ENCODE measurements around the gene LTBP1. TPM values are rescaled to one million over a fixed set of nuclear protein-coding genes. Genes with fewer than 3 reads are reported as not detected.
A peak's percentile ranks its signal among the peaks of the same experiment; 100 is the strongest.
"Not testable (repeated sequence)": the region's sequence is repeated elsewhere in the genome, so short reads cannot be mapped to it uniquely, and the experiment has no call there.

LTBP1 gene
- polyA plus RNA-seq, 3 donors, result 74.7 to 90.0 (median 83.3) TPM

DNA sequence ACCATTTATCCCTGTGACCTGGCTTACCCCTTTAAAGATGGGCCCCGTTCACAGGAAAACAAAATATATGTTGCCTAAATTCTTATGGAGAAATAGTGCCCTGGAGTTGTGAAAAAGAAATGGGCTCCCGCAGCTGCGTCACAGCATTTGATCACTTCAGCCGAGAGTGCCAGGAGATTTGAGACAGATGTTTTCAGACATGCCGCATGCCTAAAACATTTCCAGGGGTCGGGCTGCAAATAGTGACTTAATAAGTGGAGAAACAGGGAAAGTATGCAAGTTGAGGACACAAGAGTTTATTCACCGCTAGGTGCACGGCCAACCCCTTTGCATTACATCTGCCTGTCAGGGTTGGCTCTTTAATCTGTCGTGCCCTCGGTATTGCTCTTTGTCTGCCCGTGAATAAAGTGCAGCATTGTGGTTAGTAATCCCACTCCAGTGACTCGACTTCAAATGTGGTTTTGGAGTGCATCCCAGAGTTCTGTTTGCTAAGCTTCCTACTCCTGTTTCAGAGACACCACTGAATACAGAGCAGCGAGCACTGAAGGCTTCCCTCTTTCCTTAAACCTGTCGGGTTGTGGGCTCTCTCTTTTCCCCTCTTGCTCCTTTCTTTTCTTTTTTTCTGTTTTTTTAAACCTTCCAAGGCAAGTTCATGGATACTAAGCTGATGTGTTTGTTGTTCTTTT is 187.5 kb downstream of the LTBP1 start:
- peak in 2 of 3 donors; percentile 47 to 51 for DNase-seq (ENCODE audit: low read depth in 3 of 3, low spot score in 2 of 3)

DNA sequence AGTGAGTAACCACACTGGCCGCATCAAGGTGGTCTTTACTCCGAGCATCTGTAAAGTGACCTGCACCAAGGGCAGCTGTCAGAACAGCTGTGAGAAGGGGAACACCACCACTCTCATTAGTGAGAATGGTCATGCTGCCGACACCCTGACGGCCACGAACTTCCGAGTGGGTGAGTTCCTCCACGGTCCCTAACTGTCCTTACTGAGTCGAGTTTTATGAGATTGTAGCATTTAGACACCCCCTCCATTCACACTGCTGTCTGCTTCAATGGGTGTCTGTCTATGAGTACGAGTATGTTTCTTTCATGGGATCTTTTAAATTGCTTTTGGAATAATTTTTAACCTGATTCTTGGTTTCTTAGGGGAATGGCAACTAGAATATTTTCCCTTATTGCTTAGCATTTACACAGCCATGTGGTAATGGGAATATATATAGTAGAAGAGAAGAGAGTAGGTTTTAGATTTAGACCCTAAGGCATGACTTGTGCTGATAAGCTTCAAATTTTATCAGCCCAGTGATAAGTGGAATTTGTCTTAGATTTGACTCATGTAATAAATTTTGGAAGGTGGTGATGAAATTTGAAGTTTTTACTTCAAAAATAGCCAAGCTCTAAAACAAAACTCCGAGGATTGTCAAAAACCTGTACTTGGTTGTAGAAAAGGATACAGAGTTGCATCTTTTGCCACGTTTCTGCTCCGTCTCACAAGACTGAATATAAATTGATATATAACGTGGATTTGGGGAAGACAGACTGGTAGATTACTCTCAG is 188.2 kb downstream of the LTBP1 start:
- DNase-seq (ENCODE audit: low read depth in 3 of 3, low spot score in 2 of 3), result no peak

DNA sequence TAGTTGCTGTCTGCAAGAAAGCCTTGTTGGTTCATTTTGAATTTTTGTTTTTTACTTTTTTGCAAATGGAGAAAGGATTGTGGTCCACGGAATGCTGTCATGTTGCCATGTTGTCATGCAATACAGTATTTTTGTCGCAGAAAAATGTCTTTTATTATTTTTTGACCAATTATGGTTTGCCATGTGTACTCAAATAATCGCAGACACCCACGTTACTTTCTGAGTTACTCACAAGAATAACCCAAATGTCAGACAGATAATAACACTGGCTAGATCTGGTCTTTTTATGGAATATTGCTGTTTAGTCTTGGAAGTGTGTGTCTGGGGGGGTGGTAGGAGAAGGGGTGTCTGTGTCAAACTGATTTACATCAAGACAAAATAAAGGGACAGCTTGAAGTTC is 188.9 kb downstream of the LTBP1 start:
- DNase-seq (ENCODE audit: low read depth in 3 of 3, low spot score in 2 of 3), result no peak

DNA sequence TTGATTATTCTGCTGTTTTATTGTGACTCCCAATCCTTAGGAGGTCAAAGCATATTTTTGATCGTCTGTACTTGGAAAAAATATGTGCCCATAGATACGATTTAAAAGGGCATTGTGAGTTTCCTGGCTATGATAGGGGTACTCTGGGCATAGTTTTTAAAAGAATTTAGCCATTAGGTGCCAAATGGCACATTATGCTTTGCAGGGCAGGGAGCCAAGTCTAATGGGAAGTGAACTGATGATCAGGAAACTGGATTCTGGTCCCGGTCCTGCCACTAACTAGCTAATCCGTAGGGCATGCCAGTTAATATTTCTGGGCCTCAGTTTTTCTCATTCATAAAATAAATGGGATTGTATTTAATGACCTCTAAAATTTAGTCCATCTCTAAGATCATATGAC is 189.3 kb downstream of the LTBP1 start:
- DNase-seq (ENCODE audit: low read depth in 3 of 3, low spot score in 2 of 3), result no peak

DNA sequence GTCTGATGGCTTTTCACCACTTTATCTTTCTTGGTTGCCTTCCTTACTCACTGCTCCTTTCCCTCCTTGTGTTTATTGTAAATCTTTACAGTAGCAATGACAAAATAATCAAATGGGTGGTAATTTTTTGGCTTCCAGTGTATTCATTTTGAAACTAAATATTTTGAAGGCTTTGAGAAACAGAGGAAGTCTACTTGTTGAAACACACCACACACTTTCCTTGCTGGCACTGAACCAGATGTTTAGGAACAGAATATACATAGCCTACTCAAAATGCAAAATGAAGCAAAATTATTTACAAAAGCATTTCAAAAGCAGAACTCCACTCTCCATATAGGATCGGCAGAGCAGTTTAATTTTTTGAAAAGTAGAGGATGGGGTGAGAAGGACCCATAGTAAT is 189.8 kb downstream of the LTBP1 start:
- no peak for DNase-seq (ENCODE audit: low read depth in 3 of 3, low spot score in 2 of 3)

DNA sequence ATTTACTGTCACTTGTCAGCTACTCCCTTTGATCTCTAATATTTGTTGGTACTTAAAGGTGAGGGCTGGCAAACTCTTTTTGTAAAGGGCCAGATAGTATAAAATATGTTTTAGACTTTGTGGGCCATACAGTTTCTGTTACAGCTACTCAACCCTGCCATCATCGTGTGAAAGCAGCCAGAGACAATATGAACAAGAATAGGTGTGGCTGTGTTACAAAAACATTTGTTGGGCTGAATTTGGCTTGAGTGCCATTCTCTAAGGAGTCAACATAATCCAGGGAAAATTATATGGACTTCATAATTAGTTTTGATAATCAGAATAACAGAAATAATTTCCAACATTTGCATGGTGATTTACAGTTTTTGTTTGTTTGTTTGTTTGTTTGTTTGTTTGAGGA is 190.6 kb downstream of the LTBP1 start:
- no peak for DNase-seq (ENCODE audit: low read depth in 3 of 3, low spot score in 2 of 3)

DNA sequence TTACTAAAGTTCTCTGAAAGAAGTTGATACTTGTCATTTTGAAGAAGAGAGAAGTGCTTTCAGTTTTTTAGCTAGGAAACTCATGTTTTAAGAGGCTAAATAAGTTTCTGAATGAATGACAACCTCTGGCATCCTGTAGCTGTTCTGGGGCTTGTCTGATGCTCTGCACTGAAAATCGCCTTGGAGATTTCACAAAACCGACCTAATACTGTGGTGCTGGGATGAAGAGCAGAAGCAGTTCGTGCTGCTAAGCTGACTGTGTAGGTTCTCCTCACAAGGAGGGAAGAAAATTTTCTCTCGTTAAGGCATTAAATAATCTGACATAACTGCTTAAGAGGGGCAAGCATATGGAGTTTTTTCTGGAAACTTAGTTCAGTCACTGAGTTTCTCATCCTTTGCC is 193.2 kb downstream of the LTBP1 start:
- no peak for DNase-seq (ENCODE audit: low read depth in 3 of 3, low spot score in 2 of 3)

DNA sequence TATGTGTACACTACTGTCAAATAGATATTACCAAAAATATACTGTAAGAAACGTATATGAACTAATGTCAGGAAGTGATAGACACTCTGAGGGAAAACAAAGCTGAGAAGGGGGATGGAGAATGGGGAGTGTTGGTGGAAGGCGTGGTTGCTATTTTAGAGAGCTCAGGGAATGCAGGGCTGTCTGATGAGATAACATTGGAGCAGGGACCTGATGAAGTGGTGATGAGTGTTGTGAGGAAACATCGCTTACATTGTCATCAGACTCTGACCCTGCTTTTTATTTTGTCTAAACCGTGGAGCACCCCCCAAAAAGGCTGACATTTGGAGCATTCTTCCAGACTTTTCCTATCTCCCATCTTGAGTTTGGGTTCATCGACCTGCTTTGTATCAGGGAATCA is 194.7 kb downstream of the LTBP1 start:
- no peak for DNase-seq (ENCODE audit: low read depth in 3 of 3, low spot score in 2 of 3)

DNA sequence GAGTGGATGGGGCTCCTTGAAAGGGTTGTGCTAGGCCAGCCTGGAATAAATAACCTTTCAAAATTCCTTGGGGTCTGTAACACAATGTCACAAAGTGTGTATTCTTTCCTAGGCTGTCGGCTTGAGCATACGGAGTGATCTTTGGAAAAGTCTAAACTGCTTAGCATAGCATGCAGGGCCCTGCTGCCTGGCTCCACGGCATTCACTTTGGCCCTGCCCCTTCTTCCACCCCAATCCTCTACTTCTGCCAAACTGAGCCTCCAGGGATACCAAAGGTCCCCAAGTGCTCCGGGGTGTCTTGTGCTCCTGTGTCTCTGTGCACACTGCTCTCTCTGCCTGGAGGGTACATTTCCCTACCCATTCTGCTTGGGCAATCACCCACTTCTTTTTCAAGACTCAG is 196.1 kb downstream of the LTBP1 start:
- no peak for DNase-seq (ENCODE audit: low read depth in 3 of 3, low spot score in 2 of 3)

DNA sequence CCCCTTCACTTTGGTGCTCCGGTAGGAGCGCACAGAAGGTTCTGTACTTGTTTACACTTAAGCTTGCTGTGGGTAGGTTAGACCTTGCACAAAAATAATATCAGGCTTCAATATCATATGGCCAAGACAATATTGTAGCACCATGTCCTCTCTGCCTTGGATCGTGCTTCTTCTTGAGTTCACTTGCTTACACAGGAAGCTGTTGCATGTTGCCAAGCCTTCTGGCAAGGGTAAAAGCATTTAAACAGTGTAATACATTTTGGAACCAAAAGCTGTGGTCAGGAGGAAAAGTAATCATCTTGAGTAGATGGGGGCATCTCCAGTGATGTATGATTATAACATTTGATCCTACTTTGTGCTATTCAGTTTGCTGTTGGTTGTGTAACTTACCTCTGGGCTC is 197.5 kb downstream of the LTBP1 start:
- DNase-seq (ENCODE audit: low read depth in 3 of 3, low spot score in 2 of 3), result no peak

DNA sequence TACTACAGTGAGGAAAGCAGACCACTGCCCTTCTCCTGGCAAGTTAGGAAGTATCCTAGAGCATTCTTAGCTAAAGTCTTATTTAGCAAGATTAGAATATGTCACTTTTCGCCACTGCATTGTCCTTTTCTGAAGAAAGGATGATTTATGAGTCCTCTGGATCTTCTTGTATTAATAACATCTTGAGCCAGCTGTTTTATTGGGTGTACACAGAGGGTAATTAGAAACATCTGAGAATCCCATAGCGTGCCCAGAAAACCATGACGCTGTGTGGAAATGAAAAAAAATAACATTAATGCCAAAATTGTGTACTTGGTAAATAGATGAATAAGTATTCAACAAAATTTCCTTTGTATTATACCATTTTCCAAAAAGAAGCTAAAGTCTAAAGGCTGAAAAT is 198.7 kb downstream of the LTBP1 start:
- DNase-seq (ENCODE audit: low read depth in 3 of 3, low spot score in 2 of 3), result no peak

DNA sequence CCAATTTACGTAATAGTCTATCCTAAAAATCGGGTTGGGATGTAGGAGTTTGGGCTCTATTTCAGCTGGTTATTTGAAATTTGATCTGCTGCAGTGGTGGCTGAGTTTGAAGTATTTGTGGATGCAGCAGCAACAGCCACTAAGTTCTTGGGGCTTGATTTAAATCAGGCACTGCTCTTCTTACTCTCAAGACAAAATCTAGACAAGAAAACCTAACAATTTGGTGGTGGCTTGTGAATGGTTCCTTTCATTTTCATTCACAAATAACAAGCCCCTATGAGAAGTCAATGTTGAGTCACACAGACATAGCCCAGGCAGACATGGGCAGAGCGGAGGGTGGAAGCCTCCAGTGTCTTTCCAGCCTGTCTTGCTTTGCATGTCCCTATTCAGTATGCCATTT is 199.3 kb downstream of the LTBP1 start:
- DNase-seq (ENCODE audit: low read depth in 3 of 3, low spot score in 2 of 3), result no peak

DNA sequence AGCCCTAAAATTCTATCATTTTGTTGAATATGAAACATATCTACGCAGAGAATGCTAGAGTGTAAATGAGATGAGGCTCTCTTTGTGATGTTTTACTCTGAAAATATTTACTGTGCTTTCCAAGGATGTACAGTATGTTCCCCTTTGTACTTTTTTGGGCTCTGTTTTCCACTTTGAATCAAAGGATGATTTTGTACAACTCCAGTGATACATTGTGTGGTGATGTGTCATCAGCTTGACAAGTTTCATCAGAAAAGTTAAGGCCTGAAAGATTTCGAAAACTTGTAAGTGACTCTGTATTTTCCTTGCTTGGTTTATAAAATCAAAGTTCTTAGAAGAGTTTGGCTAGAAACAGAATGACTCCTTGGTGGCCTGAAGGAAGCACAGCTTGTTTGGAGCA is 206.3 kb downstream of the LTBP1 start:
- no peak for DNase-seq (ENCODE audit: low read depth in 3 of 3, low spot score in 2 of 3)

DNA sequence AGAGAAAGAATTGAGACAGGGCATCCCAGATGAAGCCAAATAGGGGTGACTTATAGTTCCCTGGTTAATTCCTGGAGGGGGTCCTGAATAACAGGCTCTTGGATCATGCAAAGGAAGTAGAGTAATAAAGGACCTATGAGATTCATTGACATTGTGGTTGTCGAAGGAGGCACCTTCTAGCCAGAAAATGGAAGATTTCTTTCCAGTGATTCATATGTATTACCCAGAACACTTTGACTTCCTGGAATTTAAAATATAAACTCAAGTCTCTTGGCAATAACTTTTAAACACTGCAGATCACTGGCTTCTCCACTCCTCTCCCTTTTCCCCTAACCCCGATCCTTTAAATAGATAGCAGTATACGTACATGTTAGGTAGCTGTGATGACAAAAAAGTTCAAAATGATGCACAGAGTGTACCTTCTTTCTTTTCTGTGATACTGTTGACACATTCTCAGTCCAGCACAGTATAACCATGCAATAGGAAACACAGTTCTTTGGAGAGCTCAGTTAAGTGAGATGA is 211.8 kb downstream of the LTBP1 start:
- DNase-seq (ENCODE audit: low read depth in 3 of 3, low spot score in 2 of 3), result no peak

DNA sequence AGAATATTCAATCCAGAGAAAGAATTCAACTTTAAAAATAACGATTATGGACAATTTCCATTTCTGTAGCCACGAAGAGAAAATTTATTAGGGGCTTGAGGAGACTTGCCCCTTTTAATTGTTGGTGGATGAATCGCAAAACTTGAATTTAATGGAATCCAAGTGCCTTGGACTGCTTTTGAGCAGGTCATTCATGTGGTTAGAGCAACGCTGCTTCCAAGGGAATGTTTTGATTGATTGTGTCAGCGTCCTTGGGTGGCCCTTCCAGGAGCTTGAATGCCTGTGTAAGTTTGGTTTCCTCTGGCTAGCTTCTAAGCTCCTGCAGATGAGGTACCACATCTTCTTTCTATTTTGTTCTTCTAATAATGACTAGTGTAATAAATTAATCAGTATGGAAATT is 213.4 kb downstream of the LTBP1 start:
- DNase-seq (ENCODE audit: low read depth in 3 of 3, low spot score in 2 of 3), result no peak

DNA sequence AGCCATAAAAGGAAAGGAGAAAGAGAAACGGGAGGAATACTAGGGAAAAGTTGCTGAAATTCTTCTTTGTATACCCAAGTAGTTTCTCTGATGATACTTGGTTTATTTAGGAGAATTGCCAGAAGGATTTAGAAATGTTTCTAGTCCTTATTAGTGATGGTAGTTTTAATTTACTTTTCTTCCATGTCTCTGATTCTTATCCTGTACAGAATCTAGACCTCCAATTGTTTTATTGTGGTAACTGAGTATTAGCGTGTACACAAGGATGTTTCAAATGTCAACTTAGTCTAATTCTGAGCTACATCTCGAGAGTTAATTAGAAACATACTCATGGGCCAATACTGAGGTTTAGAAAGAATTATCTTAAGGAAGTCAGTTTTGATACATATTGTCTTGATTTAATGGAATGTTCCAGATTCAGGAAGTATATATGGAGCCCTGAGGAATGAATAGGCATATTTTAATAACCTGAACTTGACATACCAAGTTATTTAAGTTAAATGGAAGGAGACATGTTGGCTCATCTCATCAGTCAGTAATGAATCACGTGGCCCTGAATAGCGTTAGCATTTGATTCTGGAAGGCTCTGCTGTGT is 219.6 kb downstream of the LTBP1 start:
- no peak for DNase-seq (ENCODE audit: low read depth in 3 of 3, low spot score in 2 of 3)

DNA sequence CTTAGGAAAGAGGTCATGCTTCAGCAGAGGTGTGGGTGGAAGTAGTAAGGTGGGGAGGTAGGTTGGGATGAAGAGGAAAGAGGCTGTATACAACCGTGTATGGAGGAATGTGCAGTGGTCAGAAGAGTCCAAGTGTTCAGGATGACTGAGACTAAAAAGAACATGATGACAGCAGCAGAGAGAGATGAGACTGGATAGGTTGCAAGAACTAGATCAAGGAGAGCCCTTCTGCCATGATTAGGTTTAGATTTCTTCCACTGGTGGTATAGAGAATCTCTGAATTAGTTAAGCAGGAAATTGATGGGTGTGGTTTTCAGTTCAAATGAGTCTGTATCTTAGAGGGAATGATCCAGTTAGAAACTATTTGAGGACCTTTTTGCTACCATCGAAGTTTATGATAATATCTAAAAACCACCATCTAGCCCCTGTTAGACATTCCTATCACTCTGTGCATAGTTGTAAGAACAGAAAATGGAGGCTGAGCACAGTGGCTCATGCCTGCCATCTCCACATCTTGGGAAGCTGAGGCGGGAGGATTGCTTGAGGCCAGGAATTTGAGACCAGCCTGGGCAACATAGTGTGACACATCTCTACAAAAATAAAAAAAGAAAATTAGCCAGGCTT is 221.0 kb downstream of the LTBP1 start:
- DNase-seq (ENCODE audit: low read depth in 3 of 3, low spot score in 2 of 3), result no peak

DNA sequence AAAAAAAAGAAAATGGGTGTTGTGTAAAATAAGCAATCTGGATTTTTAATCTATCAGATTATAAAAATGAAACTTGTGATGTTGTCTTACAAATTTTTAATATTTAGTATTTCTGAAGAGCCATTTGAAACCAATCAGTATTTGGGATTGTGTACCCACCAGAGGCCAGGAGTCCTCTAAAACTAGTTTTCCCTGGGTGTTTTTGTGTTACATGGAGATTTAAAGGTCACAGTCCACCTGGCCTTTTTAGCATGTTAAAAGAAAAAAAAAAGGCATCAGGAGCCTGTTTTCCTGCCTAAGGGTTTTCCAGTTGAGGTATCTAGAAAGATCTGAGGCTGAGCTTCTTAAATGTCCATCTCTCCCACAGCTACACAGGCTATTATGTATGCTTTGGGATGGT is 221.7 kb downstream of the LTBP1 start:
- no peak for DNase-seq (ENCODE audit: low read depth in 3 of 3, low spot score in 2 of 3)

DNA sequence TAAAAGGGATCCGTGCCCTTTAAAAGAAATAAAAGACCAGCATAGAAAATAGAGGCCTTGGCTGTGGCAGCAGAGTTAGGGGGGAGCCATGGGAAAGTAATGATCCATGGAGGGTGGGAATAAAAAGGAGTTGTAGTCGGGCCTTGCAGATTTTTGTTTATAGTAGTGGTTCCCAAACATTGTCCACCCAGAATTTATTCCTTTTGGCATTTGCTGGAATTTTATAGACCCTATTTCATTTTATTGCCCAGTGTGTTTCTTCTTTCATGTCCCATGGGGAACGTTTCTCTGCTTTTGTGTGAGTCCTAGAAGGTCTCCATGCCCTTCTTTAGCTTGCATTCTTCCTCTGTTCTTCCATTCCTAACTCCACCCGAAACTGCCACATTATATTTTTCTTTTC is 222.2 kb downstream of the LTBP1 start:
- DNase-seq (ENCODE audit: low read depth in 3 of 3, low spot score in 2 of 3), result peak in 1 of 3 donors; percentile 30

DNA sequence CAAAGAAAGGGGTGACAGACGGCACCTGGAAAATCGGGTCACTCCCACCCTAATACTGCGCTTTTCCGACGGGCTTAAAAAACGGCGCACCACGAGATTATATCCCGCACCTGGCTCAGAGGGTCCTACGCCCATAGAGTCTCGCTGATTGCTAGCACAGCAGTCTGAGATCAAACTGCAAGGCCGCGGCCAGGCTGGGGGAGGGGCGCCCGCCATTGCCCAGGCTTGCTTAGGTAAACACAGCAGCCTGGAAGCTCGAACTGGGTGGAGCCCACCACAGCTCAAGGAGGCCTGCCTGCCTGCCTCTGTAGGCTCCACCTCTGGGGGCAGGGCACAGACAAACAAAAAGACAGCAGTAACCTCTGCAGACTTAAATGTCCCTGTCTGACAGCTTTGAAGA is 223.5 kb downstream of the LTBP1 start:
- not testable (repeated sequence) for DNase-seq (ENCODE audit: low read depth in 3 of 3, low spot score in 2 of 3)

DNA sequence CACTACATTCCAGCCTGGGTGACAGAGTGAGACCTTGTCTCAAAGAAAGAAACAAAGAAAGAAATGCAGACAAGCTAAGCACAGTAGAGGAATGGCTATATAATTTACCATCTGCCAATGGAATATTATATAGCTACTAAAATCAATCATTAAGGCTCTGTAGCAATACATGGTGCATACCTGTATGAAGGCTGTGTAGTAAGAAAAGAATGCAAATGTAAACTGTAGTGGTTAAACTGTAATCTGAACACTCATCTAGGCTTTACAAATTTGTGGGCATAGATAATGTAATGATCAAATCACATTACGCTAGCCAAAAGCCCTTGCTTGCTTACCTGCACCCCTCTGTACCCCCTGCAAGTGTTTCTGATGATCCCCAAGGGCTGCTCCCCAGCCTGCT is 230.9 kb downstream of the LTBP1 start:
- no peak for DNase-seq (ENCODE audit: low read depth in 3 of 3, low spot score in 2 of 3)
